ENCODE data around the gene ABCG4. TPM values are rescaled to one million over a fixed set of nuclear protein-coding genes. Genes with fewer than 3 reads are reported as not detected.

ABCG4 gene
- total and polyA plus RNA-seq, 12 donors = 0.17 to 1.6 (median 1.2) TPM

DNA sequence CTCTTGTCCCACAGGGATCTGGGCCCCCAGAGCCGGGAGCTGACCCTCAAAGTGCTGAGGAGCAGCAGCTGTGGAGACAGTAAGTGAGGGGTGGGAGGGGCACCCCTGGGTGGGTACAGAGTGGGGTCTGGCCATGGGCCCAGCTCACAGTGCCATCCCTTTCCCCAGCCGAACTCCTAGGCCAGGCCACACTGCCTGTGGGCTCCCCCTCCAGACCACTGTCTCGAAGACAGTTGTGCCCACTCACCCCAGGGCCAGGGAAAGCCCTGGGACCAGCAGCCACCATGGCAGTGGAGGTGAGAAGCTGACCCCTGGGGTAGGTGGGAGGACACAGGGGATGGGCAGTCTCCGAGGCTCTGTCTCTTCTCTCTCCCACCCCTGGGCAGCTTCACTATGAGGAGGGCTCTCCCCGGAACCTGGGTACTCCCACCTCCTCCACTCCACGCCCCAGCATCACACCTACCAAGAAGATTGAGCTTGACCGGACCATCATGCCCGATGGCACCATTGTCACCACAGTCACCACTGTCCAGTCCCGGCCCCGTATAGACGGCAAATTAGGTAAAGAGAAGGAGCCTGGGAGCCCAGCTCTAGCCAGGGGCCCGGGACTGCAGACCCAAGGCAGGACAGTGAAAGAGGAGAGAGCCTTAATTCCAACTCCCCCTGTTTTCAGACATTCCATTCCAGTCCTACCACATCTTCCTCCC lies 36.4 kb upstream of the ABCG4 start:
- DNase-seq = no peak
- Histone ChIP-seq H3K4me1 (peaks cover 5 to 48% (median 17%) of the 10 kb centered on the region in 9 donors), H3K27ac (no peak overlapping the region), H3K36me3 (peaks cover 0 to 77% (median 20%) of the 10 kb centered on the region in 9 donors), H3K9me3 (no peaks in the 10 kb centered on the region), H3K4me3 (no peak overlapping the region), H3K27me3 (no peaks in the 10 kb centered on the region)
- TF ChIP-seq, protein P1, sequence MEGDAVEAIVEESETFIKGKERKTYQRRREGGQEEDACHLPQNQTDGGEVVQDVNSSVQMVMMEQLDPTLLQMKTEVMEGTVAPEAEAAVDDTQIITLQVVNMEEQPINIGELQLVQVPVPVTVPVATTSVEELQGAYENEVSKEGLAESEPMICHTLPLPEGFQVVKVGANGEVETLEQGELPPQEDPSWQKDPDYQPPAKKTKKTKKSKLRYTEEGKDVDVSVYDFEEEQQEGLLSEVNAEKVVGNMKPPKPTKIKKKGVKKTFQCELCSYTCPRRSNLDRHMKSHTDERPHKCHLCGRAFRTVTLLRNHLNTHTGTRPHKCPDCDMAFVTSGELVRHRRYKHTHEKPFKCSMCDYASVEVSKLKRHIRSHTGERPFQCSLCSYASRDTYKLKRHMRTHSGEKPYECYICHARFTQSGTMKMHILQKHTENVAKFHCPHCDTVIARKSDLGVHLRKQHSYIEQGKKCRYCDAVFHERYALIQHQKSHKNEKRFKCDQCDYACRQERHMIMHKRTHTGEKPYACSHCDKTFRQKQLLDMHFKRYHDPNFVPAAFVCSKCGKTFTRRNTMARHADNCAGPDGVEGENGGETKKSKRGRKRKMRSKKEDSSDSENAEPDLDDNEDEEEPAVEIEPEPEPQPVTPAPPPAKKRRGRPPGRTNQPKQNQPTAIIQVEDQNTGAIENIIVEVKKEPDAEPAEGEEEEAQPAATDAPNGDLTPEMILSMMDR (IDR thresholded peaks at IDR 0.05) = no peak
- ATAC-seq = no peak
- intact Hi-C loops (cut with DNase I) = no loop called here
- 83 to 94% methylated on average over 12 of the region's 12 CpGs for WGBS, 2 donors

DNA sequence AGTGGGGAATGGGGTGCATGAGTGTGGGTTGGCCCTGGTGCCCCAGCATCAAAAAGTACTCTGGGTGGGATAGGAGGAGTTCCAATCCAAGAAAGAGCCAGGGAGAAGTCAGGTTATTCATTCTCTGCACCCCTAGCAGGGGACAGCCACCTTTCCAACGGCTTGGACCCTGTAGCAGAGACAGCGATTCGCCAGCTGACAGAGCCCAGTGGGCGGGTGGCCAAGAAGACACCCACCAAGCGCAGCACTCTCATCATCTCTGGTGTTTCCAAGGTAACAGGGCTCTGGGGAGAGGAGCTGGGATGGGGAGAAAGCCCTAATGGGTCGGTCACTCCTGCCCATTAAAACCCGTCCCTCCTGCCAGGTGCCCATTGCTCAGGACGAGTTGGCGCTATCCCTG lies 35.1 kb upstream of the ABCG4 start:
- ATAC-seq (no peak), DNase-seq (no peak)
- Histone ChIP-seq H3K4me3 (no peak overlapping the region), H3K4me1 (peaks cover 0 to 41% (median 8%) of the 10 kb centered on the region in 9 donors), H3K36me3 (peaks cover 0 to 84% (median 20%) of the 10 kb centered on the region in 9 donors), H3K27me3 (no peaks in the 10 kb centered on the region), H3K9me3 (no peaks in the 10 kb centered on the region), H3K27ac (no peak overlapping the region)
- intact Hi-C loops (cut with DNase I) = no loop called here
- 90 to 97% methylated on average over 9 of the region's 9 CpGs for WGBS, 2 donors
- TF ChIP-seq, protein P1 (IDR thresholded peaks at IDR 0.05) = no peak

DNA sequence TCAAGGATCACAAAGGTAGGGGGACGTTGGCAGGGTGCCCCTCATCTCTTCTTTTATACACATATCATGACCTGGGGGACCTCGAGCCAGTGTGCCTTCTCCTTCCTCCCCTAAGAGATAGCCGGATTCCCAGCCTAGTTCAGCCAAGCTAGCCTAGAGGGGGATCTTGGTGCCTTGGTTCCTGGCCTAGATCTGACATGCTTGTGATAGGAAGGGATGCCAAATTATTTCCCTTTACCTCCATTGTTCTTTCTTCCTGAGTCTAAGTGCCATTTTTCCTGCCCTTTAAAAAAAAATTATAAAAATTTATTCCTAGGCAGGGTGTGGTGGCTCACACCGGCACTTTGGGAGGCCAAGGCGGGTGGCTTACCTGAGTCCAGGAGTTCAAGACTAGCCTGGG lies 34.5 kb upstream of the ABCG4 start:
- DNase-seq (no peak), ATAC-seq (no peak)
- TF ChIP-seq, protein P1 (IDR thresholded peaks at IDR 0.05) = no peak
- H3K4me1 ChIP-seq = peaks cover 0 to 34% (median 1%) of the 10 kb centered on the region in 9 donors
- peak overlapping the region in 2 of 10 donors; percentile 5 to 88 for H3K27ac ChIP-seq
- H3K27me3 ChIP-seq = no peaks in the 10 kb centered on the region
- 72 to 78% methylated on average over 5 of the region's 5 CpGs for WGBS, 2 donors
- intact Hi-C loops (cut with DNase I) = no loop called here
- H3K4me3 ChIP-seq = no peak overlapping the region
- H3K36me3 ChIP-seq = peaks cover 0 to 84% (median 20%) of the 10 kb centered on the region in 9 donors
- no peaks in the 10 kb centered on the region for H3K9me3 ChIP-seq

DNA sequence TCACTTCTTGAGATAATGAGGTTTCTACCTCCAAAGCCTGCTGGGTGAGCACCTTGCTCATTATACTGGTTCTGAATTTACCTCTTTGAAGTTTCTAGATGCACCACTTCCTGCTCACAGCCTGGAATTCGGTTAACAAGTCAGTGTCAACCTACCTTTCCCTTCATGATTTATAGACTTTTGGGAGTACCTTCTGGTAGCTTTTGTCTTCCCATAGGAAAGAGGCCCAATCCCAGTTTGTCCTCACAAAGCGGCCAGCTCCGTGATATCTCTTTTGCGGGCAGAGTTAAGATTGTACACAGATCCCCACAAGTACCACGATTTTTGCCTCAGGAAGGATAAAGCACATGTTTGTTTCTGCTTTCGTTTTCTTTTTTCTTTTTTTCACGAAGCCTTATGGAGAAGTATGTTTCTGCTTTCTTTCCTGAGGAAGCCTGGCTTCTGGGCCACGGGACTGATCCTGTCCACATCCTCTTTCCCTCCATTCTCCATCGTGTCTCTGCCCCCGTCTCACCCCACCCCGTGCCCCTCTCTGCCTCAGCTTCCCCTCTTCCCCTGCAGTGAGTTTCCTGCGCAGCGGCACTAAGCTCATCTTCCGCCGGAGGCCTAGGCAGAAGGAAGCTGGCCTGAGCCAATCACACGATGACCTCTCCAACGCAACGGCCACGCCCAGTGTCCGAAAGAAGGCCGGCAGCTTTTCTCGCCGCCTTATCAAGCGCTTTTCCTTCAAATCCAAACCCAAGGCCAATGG lies 33.2 kb upstream of the ABCG4 start:
- 71% methylated on average over 24 of the region's 24 CpGs for WGBS, 2 donors
- Histone ChIP-seq H3K36me3 (peaks cover 0 to 75% (median 20%) of the 10 kb centered on the region in 9 donors), H3K4me1 (peaks cover 0 to 27% (median 3%) of the 10 kb centered on the region in 9 donors), H3K9me3 (no peaks in the 10 kb centered on the region), H3K27ac (peak overlapping the region in 6 of 10 donors; percentile 25 to 88 (median 43)), H3K27me3 (no peaks in the 10 kb centered on the region), H3K4me3 (peak overlapping the region in 2 of 10 donors; percentile 2 to 35)
- DNase-seq = peak; percentile 47 to 52
- intact Hi-C loops (cut with DNase I) = no loop called here
- ATAC-seq = peak; percentile 35 to 78 (median 54)
- TF ChIP-seq, protein P1 (IDR thresholded peaks at IDR 0.05) = no peak

Measured in heart right ventricle (tissue), 16 donors.